HG03521 (cell line): Measurements from ENCODE around the gene KY.
A peak's percentile ranks its signal among the peaks of the same experiment; 100 is the strongest.
"Not testable (repeated sequence)": the region's sequence is repeated elsewhere in the genome, so short reads cannot be mapped to it uniquely, and the experiment has no call there.

ENCODE experiments used
- ATAC-seq: cut with Tn5 transposase; IDR thresholded peaks from one replicate; pipeline ENCODE4 v1.9.1; 2021; ENCODE audit warnings: mild to moderate bottlenecking, moderate library complexity; ENCODE audit not compliant: unreplicated experiment

The KY gene

DNA sequence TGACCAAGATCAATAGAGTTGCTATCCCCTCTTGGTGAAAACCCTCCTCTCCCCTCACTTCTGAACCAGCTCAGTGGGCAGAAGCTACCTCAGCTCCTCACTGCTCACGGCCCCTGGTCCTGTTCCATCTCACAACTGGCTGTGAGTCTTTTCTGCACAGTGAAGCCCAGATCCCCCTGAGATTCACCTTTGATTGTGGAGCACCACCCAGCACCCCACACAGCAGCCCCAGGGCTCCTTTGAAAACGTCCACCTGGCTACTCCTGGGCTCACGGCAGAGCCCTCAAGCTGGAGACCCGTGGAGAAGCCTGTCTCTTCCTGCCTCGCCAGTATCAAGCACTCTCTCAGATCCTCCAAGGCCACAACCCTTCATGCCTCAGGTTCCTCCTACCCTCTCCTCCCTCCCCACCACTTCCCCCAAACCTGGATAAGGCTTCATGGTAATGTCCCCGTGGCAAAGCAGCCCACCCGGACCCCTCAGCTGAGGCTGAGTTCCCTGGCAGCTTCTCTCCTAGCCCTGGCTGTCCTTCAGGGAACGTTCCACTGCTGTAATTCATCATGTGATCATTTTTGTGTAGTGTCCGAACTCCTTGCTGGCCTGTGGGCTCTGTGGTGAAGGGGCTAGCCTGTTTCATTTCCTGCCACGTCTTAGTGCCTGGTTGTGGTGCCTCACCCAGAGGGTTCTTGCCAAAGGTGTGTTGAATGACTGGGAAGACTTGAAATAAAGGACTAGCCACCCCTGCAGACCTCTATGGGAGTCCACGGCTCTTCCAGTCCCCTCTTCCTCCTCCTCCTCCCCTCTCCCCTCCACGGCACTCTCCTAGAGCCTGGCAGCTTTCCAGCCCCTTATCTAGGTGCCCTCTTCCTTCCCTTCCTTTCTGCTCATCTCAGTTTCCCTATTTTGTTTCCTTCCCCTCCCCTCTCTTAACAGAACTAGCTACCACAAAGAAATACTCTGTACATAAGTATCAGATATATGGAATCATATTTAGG is 44.5 kb downstream of the KY start:
- no peak for ATAC-seq

DNA sequence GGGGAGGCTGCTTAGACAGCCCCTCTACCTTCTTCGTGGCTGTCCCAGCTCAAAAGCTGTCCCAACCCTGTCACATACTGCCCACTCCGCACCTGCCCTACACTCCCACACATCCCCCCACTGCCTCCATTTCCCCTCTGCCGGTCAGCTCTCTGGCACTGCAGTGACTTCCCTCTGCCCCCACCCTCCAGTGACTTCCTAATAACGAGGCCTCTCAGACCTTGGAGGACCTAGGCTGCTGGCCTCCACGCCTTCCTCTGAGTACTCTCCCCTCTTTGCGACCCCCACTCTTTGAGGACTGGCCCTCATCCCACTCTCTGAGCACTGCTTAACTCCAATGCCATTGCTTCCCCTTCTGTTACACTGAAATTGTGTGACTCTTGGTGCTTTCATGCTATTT is 45.3 kb downstream of the KY start:
- ATAC-seq, result no peak

DNA sequence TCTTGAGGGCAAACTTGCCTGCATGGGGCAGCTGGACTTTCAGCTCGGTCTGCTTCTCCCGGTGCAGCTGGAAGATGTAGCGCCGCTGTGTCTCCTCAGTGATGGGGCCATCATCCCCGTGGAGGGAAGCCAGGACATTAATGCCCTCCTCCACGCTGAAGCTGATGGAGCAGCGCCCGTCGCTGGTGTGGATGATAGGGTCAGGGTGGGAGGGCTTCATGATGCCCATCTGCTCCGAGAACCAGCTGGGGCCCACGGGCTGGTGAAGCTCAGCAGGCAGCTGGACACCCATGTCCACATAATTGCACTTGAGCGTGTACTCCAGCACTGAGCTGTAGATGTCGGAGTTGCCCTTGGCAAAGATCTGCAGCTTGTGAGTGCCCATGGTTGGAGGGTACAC is 46.9 kb downstream of the KY start:
- ATAC-seq, result no peak

DNA sequence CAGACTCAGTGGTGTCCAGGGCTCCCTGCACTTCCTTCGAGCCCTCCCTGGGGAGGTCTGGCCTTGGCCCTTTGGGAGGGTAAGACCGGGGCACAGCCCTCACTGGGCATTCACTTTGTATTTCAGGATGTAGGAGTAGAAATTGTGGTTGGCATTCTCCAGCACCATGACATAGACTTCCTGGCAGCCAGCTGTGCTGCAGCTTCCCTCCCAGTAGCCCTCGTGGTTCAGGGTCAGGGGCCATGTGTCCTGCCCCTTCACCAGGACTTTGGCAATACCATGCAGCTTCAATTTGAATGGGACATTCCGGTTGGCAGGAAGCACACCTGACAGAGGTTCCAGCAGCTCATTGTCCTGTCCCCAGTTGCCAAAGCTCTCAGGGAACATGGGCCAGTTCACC is 47.3 kb downstream of the KY start:
- no peak for ATAC-seq

DNA sequence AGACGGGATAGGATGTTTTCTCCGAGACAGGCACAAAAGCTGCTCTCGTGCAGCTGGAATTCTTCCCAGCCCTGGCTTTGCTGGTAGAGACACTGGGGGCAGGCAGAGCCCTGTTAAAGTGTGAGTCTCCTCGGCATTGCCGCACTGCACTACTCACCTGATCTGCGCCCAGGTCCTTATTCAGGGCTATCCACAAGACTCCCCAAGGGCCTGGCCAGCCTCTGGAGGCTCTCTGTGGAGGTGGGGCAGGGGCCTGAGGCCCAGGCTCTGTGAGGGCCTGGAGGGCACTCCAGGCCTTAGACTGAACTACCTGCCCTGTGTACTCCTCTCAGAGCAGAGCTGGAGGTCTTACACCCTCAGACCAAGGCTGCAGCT is 48.4 kb downstream of the KY start:
- ATAC-seq, result no peak

DNA sequence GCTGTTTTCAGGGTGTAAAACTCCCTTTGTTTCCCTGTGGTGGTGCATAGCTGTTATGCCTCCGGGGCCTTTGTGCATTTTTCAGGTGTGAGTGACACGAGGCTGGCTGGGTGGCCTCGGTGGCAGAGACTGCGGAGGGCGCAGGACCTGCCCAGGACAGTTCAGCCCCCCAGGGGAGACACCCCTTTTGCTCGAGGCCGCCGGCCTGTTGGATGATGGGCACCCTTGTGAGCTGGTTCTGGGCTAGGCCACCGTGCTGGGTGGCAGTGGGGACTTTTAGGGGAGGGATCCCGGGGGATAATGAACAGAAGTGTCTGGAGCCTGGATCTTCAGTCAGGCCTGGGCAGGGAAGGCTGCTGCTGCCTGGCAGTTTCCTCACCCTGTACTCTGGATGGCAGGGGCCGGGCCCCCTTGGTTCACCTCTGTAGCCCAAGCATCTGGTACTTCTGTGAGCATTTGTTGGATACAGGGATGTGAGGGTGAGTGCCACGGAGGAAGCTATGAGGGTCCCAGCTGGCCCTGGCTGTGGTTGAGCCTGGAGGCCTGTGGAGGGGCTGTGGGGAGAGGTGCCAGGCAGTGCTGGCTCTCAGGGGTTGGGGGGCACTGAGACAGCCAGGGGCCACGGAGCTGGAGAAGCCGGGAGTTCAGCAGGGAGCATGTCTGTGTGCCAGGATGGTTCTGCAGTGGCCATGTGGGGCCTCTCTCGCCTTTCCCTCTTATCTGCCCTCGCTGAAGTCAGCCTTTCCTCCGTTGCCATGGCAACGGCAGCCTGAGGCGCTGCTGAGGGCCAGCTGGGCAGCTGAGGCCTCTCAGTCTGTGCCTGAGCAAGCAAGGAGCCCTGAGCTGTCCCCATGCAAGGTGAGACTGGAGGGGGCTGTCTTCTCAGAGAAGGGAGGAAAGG is 49.0 kb downstream of the KY start:
- no peak for ATAC-seq

DNA sequence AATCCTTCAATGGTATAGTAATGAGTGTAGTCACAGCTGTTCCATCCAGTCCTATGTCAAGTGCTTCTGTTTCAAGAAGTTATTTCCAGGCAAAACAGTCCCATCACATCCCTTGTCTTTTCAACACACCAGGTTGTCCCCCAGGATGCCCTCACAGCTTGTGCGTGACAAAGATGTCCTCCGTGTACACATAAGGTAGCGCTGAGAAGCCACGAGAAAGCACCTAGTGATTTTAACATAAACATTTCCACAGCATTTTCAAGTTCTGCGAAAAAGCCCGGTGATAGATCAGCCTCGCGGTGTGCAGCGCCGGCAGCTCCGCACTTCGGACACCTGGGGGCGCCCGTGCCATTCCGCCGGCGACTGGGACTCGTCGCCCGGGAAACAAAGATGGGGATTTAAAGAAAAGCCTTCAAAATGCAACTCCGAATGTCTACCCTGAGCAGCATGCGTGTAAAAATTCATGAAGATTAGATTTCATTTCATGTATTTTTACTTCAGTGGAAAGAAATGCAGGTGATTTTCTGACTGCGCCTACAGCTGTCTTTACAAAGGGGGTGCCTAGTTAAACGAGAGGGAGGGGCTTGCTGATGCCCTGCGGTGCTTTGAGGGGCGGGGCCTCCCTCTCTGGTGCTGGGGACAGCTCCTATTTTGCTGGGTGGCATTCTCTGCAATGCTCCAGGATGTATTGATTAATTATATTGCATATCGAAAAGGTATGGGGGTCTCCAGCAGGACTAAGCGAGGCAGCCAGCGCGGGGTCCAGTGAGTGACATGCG is 49.9 kb downstream of the KY start:
- ATAC-seq, result peak; percentile 71

DNA sequence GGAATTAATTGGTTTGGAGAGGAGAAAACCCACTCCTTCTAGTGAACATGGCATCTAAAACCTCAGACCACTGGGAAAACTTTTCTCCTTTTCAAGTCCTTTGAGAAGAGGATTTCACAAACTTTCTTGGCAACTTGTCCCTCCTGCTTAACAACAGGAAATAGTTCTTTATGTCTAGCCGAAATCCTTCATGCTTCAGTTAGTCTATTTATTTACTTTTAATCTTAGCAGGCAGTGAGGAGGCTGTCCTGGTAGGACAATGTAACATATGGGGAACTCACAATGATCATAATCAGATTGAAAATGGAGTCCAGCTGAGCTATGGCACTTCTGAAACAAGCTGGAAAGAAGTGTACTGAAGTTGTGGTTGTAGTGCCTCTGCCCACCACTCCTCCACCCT is 50.6 kb downstream of the KY start:
- no peak for ATAC-seq

DNA sequence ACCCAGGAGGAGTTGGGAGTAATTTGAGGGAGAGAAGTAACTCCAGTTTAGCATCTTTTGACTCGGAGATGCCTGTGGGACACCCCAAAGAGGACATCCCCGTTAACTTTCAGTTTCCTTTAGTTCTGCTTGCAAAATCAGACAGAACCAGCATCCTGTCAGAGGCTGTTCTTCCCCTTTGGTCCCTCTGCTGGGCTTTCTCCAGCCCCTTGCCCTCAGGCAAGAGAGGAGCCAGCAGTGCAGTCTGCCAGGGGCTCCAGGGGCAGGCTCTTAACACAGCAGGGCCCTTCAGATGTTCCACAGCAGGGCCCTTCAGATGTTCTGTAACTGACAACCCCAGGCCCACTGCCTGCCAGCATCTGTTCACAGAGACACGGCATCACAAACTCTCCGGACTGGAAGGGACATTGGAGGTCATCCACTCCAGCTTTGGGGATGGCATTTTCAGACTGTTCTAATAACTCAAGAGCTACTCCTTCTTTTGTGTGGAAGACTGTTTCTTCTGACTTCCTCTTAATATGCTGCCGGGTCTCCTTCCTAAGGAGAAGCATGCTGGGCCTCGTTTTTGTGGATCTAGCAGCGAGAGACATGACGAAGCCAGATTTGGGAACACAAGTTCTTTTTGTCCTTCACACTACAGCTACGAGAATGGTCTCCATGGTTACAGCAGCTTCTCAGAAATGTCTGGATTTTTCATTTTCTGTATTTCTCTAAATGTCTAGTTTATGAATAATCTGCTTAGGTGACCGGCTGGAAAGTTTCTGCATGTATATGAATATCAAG is 51.9 kb downstream of the KY start:
- ATAC-seq, result no peak

DNA sequence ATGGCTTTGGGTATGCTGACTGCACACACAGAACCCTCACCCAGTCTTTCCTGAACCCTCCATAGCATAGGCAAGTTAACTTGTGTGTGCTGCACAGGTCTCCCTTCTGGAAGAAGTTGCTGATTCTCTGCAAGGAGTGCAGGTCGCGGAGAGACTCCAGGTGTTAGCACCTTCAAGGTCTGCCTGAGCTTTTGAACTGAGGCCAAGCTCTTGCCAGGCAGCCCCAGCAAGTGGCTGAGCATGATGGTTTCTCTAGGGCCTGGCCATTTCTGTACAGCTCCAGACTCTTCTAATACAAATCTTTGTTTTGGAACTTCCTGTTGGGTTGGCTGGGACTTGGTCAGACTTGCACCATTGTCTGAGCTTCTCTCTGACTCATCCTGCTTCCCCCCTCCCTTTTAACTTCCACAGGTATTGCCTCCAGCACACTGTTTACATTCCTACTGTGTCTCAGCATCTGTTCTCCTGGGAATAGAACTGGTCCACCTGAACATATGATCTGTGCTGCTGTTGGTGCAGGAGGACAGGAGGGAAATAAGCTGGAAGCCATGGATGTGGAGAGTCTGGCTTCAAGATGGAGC is 53.3 kb downstream of the KY start:
- ATAC-seq, result no peak

DNA sequence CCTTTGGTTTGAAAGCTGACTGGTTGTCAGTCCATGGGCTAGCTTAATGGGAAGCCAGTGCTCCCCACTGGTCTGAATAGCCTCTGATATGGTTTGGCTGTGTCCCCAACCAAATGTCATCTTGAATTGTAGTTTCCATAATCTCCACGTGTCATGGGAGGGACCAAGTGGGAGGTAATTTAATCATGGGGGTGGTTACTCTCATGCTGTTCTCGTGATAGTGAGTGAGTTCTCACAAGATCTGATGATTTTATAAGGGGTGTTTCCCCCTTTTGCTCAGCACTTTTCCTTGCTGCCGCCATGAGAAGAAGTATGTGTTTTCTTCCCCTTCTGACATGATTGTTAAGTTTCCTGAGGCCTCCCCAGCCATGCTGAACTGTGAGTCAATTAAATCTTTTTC is 55.8 kb downstream of the KY start:
- not testable (repeated sequence) for ATAC-seq

DNA sequence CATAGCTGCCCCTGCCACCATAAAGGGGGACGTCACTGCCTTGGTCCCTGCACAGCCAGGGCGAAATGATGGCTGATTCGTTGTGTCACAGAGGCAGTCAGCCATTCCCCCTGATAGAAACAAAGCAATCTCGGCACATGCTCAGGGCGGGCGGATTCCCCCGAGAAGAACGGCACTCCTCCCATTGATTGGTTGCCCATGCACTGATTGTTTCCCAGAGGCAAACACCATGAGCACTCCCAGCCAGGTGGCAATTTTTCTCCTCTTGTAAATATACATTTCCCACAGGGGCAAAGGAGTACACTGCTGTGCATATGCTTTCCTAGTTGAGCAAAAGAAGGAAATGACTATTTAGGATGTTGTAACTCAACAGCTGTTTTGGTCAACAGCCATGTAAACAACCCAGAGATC is 56.5 kb downstream of the KY start:
- ATAC-seq, result no peak

DNA sequence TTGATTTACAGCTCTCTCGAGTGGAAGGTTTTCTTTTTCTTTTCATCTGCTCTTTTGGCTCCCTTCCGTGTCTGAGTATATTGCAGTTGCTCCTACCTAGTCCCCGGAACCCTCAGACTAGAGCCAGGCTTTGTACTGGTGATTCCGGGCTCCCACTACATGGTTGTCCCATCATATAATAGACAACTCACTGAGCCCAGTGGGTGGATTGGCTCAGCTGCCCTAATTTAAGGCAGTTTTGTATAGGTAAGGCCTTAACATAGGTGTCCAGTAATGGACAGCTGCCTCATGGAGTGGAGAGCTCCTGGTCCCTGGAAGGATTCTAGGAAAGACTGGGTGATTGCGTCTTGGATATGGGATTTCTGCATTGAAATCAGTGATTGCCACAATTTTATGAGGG is 58.0 kb downstream of the KY start:
- ATAC-seq, result no peak

DNA sequence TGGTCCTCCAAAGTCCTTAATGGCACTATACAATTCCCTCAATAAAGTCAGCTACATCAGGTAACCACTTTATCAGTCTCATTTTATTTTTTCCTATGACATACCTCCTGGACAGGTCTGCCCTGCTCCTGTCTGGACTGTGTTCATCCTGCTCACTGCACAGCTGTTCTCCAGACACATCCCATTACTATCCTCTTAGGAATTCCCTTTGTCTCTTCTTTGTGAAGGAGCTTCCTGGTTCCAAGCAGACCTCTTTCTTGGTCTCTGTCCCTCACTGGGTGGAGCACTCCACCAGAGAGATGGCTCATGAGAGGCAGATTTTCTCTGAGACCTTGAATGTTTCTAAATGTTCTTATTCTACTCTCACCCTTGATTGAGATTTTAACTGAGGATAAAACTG is 60.1 kb downstream of the KY start:
- no peak for ATAC-seq

DNA sequence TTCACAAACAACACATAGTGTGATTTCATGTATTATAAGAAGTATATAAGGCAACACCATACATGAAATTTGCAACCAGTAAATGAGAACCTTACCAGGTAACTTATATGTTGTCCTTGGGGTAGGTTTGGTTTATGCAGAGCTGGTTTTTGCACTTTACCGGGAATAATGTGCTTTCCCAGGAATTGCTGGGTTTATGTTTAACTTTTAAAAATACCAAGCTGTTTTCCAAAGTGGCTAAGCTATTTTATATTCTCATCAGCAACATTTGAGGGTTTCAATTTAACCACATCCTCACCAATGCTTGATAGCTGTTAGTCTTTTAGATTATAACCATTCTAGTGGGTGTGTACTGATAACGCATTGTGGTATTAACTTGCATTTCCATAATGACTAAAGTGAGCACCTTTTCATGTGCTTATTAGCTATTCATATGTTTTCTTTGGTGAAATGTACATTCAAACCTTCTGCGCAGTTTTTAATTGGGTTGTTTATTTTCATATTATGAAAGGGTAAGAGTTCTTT is 71.6 kb downstream of the KY start:
- no peak for ATAC-seq

DNA sequence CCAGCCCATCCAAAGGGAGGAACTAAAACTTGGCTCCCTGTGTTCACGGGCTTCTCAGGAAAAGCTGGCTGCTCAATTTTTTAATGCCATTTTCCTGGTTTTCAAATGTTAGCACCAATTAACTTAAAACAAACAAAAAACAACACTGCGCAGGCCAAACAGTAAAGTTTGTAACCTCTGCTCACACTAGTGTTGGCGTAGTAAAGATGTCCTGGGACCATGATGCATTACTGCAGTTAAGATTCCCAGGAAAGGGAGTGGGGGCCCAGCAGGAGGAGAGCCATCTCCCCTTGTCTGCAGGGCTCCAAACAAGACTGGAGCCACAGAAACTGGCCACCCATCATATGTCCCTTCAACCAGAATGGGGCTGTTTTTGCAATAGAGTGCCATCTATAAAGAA is 74.0 kb downstream of the KY start:
- no peak for ATAC-seq

DNA sequence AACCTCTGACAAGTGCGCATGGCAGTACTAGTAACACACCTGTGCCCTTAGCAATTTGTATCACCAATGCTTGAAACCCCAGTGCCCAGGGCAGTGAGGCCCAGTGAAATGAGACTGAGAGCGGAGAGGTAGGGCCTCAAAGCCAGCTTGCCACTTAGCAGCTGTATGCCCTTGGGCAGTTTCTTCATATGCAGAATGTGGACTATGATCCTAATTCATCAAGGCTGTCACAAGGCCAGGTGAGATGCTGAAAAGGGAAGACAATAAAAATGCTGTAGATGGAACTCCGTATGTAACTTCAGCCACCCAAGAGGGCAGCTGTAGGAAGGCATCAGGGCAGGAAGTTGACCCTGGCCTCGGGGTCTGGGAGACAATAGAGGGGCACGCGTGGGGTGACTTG is 74.4 kb downstream of the KY start:
- no peak for ATAC-seq

DNA sequence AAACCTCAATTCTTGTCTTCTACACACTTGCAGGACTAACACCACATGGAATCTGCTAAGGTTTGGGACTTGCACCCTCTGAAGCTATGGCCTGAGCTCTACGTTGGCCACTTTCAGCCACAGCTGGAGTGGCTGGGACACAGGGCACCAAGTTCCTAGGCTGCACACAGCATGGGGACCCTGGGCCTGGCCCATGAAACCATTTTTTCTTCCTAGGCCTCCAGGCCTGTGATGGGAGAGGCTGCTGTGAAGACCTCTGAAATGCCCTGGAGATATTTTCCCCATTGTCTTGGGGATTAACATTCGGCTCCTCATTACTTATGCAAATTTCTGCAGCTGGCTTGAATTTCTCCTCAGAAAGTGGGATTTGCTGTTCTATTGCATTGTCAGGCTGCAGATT is 80.9 kb downstream of the KY start:
- not testable (repeated sequence) for ATAC-seq

DNA sequence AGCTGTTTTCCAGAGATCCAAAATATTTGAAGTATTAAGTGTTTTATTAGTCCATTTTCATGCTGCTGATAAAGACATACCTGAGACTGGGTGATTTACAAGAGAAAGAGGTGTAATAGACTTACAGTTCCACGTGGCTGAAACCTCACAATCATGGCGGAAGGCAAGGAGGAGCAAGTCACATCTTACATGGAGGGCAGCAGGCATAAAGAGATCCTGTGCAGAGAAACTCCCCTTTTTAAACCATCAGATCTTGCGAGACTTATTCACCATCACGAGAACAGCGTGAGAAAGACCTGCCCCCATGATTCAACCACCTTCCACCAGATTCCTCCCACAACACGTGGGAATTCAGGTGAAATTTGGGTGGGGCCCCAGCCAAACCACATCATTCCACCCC is 82.0 kb downstream of the KY start:
- no peak for ATAC-seq

DNA sequence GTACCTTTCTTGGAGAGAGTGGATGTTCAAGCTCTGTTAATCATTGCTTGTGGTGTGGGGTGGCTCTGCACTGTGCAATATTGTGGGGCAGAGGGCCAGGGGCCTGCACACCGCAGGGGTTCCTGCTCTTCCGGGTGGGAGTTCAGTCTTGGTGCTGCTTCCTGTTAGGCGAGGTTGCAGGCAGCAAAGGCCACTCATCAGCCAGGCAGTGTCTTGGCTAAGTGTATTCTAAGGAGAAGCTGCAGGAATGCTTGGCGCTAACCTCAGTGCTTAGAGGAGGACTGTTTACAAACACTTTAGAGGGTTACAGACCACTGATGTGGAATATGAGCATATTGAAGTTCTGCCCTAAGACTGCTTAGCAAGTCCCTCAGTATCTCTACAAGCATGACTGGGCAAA is 83.2 kb downstream of the KY start:
- no peak for ATAC-seq
